Activated CD8-positive, alpha-beta memory T cell treated with anti-CD3 and anti-CD28 coated beads, Interleukin-2, amount 50 U/mL, for 1 hour (primary cell): ENCODE data around the gene MORC4.

Source experiments
- DNase-seq: peaks from one replicate; pipeline ENCODE4 v3.0.0-alpha.2; 2020; ENCODE audit errors: extremely low read depth

Gene MORC4

GRCh38 chrX:106952538-106952937, 47.5 kb downstream of the MORC4 start:
- no peak for DNase-seq

- DNase-seq = no peak
Measured at GRCh38 chrX:106952089-106952488, 47.9 kb downstream of the MORC4 start.

- DNase-seq = no peak
Measured at GRCh38 chrX:106951230-106951629, 48.8 kb downstream of the MORC4 start.

DNA sequence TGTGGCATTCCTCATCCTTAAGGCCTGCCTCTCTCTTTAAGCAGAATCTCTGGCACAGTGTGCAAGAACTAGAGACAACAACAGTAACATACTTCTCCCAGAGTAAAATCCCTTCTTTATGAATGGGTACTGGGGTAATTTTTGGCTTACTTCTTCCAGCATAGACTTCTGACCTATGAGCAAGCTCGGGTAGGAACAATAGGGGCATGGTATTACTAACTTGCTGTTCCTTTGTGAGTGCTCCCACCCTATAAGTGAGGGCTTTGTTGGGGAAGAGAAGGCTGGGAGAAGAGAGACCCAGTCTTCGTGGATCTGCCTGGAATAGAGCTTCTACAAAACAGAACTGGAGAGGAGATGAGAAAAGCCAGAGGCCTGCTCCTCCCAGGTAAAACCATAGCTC, 49.6 kb downstream of the MORC4 start:
- DNase-seq = no peak

- DNase-seq = no peak
Measured at GRCh38 chrX:106949366-106949765, 50.6 kb downstream of the MORC4 start.

GRCh38 chrX:106948641-106949040, 51.4 kb downstream of the MORC4 start:
- DNase-seq = no peak

DNA sequence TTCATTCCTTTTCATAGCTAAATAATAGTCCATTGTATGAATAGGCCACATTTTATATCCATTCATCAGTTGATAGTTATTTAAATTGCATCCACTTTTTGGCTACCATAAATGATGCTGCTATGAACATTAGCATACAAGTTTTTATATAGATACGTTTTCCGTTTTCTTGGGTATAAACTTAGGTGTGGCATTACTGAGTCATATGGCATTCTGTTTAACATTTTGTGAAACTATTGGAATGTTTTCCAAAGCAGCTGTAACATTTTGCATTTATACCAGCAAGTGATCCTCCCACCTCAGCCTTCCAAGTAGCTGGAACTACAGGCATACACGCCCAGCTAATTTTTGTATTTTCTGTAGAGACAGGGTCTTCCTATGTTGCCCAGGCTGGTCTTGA, 53.5 kb downstream of the MORC4 start:
- DNase-seq = no peak

DNA sequence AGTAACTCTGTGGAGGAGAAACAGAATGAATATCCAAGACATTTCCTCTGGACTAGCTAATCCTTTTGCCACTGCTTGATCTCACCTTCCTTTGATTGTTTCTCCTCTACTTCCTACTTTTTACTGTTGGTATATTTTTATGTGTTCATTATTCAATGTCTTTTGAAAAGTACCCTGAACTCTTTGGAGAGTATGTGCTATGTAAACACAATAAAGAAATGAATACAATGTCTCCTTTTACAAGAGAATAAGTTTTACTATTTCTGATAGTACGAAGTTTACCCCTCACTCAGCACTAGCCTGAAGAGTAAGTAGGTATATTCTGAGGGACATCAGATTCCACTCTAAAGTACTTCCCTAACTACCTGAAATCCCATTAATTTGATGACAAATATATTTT, 59.9 kb downstream of the MORC4 start:
- DNase-seq = no peak

GRCh38 chrX:106939566-106939965, 60.4 kb downstream of the MORC4 start:
- DNase-seq = no peak

DNA sequence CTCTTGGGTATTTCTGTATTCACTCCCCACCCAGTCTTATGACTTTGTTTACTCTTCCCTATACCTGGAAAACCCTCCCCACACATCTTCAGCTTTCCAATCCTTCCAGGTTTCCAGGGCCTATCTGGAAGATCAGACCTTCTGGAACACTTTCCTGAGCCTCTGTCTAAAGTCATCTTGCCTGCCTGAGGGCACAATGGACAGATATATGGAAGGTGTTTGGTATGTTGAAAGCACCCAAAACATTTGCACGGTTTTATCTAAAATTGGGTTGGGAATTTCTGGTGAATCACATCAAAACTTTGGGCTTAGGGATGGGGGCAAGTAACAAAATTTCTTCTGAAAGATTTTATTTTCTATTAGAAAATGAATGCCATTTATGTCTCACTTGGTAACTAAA, 63.8 kb downstream of the MORC4 start:
- no peak for DNase-seq

DNA sequence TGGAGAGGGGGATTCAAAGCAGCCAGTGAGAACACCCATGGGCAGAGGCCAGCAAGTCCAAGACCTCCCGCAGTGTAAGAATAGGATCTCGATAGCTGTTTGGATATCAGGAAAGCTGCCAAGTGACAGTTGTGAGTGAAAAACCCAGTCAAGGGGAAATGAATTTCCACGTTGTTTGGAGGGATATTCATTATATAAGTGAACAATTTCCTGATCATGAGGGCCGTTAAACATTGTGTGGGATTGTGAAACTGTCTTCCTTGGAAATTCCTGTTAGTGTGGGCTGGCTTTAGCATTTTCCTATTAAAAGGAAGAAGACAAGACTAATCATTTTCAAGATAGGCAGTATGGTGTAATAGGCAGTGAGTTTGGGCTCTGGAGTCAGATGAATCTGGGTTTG, 64.8 kb downstream of the MORC4 start:
- no peak for DNase-seq

GRCh38 chrX:106933538-106933961, 66.5 kb downstream of the MORC4 start:
- DNase-seq = no peak

DNA sequence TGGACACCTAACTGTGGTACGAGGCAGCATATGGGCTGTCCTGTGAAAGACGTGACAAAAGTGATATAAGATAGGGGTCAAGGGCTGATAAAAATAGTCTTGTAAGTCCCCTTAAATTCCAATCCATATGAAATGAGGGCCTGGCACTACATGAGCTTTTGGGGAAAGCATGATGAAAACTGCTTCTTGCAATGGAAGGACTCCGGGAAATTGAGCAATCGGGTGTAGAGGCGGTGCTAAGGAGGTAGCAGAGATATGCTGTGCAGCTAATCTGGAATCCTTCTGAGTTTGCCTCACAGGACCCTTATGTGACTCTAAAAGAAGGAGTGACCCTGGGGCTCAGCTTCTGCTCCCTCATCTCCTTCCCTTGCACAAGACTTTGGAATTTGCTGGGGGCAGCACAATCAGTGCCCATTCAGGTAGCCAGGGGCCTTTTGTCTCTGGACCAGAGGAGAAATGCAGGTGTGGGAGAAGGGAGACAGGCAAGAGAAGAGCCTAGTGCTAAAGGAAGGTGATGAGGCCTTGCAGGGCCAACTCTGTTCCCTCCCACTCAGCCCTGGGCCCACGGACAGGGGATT, 67.0 kb downstream of the MORC4 start:
- no peak for DNase-seq

- no peak for DNase-seq
Measured at GRCh38 chrX:106932492-106932923, 67.5 kb downstream of the MORC4 start.

- DNase-seq = no peak
Measured at GRCh38 chrX:106931831-106932491, 68.1 kb downstream of the MORC4 start.

DNA sequence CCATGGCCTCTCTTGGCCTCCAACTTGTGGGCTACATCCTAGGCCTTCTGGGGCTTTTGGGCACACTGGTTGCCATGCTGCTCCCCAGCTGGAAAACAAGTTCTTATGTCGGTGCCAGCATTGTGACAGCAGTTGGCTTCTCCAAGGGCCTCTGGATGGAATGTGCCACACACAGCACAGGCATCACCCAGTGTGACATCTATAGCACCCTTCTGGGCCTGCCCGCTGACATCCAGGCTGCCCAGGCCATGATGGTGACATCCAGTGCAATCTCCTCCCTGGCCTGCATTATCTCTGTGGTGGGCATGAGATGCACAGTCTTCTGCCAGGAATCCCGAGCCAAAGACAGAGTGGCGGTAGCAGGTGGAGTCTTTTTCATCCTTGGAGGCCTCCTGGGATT, 71.8 kb downstream of the MORC4 start:
- DNase-seq = no peak

GRCh38 chrX:106927700-106928099, 72.3 kb downstream of the MORC4 start:
- no peak for DNase-seq

DNA sequence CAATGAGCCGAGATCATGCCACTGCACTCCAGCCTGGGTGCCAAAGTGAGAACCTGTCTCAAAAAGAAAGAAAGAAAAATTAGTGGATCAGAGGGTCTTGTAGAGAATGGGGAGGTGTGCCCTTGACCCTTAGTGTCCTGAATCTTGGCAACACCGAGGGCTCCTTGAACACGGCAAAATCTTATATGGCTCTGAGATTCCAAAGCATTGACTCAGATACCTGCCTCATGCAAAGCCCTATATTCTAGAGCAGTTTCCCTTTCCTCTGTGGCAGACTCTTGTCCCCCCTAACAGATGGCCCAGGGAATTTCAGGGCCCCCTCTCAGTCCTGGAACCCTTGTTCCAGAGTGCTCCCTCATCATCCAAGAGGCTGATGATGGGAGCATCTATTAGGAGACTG, 73.0 kb downstream of the MORC4 start:
- no peak for DNase-seq

- no peak for DNase-seq
Measured at GRCh38 chrX:106921637-106922036, 78.4 kb downstream of the MORC4 start.

DNA sequence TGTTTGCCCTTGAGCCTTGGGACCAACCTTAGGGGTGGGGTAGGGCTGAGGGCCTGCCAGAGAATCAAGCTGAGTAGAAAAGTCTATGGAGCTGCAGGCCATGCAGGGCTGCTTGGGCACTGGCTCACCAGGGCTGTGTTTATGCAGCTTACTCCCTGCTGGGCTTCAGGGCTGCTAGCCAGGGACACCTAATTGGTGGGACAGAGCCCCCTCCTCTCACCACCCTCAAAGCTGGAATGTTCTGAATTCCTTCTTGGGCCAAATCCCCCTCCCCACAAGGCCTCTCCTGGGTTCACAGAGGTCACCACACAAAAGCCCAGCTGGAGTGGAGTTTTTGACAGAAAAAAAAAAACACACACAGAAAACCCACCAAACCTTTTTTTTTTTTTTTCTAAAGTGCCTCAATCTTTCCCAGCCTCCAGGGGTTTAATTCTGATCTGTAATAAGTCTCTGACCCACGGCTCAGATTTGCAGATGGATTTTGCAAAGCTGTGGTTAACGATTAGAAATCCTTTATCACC, 80.0 kb downstream of the MORC4 start, which contains the start of gene CLDN2:
TSS of gene CLDN2 (plus strand) at position 471 of the 521 bp plus-strand sequence. CDS start 7,827 bp downstream, outside the sequence.
- DNase-seq = no peak

GRCh38 chrX:106917830-106918500, 82.0 kb downstream of the MORC4 start:
- no peak for DNase-seq

DNA sequence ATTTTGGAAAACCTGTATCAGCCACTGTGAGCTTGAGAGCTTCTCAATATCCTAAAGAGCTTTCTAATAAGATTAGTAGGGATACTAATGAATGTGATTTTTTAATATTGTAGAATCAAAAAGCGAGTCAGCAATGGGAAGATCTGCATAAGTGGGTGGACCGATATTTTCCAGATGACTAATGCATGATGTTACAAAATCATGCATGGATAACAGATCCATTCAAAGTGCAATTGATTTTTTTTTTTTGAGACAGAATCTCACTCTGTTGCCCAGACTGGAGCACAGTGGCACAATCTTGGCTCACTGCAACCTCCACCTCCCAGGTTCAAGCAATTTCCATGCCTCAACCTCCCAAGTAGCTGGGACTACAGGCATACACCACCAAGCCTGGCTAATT, 87.1 kb downstream of the MORC4 start:
- DNase-seq = no peak

- DNase-seq = no peak
Measured at GRCh38 chrX:106906361-106906760, 93.7 kb downstream of the MORC4 start.
